Activated CD4-positive, alpha-beta T cell treated with anti-CD3 and anti-CD28 coated beads, Interleukin-2, amount 10 ng/mL, durations not matched to agents 24 days and 14 days (primary cell): Measurements from ENCODE around the gene ZNF280A. TPM values are rescaled to one million over a fixed set of nuclear protein-coding genes. Genes with fewer than 3 reads are reported as not detected.

Experiments
- DNase-seq: peaks from one replicate; pipeline ENCODE4 v3.0.0; 2022
- H3K27ac Mint-ChIP-seq: one replicate; pipeline ENCODE4 v1.8.0; 2022; ENCODE audit warnings: mild to moderate bottlenecking, mixed read lengths
- H3K27me3 Mint-ChIP-seq: one replicate; pipeline ENCODE4 v1.8.0; 2022; ENCODE audit warnings: mixed read lengths
- H3K36me3 Mint-ChIP-seq: one replicate; pipeline ENCODE4 v1.8.0; 2022; ENCODE audit warnings: low read depth, mild to moderate bottlenecking, mixed read lengths
- H3K4me1 Mint-ChIP-seq: one replicate; pipeline ENCODE4 v1.8.0; 2021; ENCODE audit warnings: mixed read lengths
- H3K4me3 Mint-ChIP-seq: one replicate; pipeline ENCODE4 v1.8.0; 2022; ENCODE audit warnings: mild to moderate bottlenecking, moderate library complexity, mixed read lengths
- H3K9me3 Mint-ChIP-seq: one replicate; pipeline ENCODE4 v1.8.0; 2021; ENCODE audit warnings: mixed read lengths
- intact Hi-C: fragments of 100-400 bp; cut with micrococcal nuclease; formaldehyde crosslinking; loops from one replicate; pipeline ENCODE4 v1.15.1; 2023
- total RNA-seq: library from RNA; stranded (reverse); gene quantifications from 2 replicates; pipeline ENCODE4 v1.2.3, GENCODE V29; 2022

ZNF280A gene
- total RNA-seq, 1 donor from 2014 or later: not detected

GRCh38 chr22:22463855-22464540 is 56.1 kb downstream of the ZNF280A start:
- no peaks in the 10 kb centered on the region for H3K4me1 Mint-ChIP-seq
- H3K4me3 Mint-ChIP-seq: no peak overlapping the region
- peaks cover 4% of the 10 kb centered on the region for H3K9me3 Mint-ChIP-seq
- DNase-seq: peak; percentile 88
- no peak overlapping the region for H3K27ac Mint-ChIP-seq
- peaks cover 3% of the 10 kb centered on the region for H3K36me3 Mint-ChIP-seq
- intact Hi-C loops: loop anchor here (5.0 to 10.0 kb wide), 2 partner anchors 113 to 231 kb away; no protein-coding TSS in a partner anchor
- peaks cover 23% of the 10 kb centered on the region for H3K27me3 Mint-ChIP-seq

Other genes with a start within 250 kb of the ZNF280A start
- gene ZNF280B, start 11.5 kb downstream of the ZNF280A start, total RNA-seq: 2.8 and 3.2 TPM in 2 replicates
- gene PRAME, start 39.0 kb upstream of the ZNF280A start, total RNA-seq: not detected in 2 replicates
- gene GGTLC2, start 124.3 kb upstream of the ZNF280A start, total RNA-seq: not detected in 2 replicates